Measurements from ENCODE around the gene C17orf50. TPM values are rescaled to one million over a fixed set of nuclear protein-coding genes. Genes with fewer than 3 reads are reported as not detected.
A peak's percentile ranks its signal among the peaks of the same experiment; 100 is the strongest.

C17orf50 gene
- total RNA-seq, 4 donors from 2014 or later = not detected

- ATAC-seq (ENCODE audit: low FRiP score) = no peak
- no peak for TF ChIP-seq CTCF (IDR thresholded peaks at IDR 0.05)
- no peak for DNase-seq (ENCODE audit: low spot score)
These were observed 20.3 kb downstream of the C17orf50 start for GRCh38 chr17:35780950-35781349.

- no peak for TF ChIP-seq CTCF (IDR thresholded peaks at IDR 0.05)
- DNase-seq (ENCODE audit: low spot score) (no peak), ATAC-seq (ENCODE audit: low FRiP score) (no peak)
These were observed 24.2 kb downstream of the C17orf50 start for GRCh38 chr17:35784895-35785294.

DNA sequence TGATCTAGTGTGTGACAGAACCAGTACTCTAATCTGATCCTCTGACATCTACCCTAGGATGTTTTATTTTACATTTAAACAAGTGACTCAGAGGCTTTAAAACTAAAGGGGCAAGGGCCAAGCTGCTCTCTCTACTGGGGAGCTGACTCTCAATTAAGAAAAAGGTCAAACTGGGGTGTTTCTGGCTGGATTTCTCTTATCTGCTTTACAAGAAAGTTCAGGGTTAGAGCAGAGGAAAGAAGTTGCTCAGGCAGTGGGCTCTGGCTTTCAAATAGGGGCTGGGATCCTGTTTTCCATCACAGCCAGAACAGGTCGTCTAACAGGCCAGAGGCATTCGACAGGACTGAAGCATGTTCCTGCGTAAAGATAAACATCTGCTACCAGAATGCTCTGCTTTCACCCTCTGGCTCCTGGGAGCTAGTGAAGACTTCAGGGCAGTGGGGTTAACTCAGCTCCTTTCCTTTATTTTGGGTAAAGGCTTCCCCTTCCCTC, 26.3 kb downstream of the C17orf50 start:
- DNase-seq (ENCODE audit: low spot score) (no peak), ATAC-seq (ENCODE audit: low FRiP score) (peak; percentile 47)
- TF ChIP-seq CTCF (IDR thresholded peaks at IDR 0.05) = no peak

DNA sequence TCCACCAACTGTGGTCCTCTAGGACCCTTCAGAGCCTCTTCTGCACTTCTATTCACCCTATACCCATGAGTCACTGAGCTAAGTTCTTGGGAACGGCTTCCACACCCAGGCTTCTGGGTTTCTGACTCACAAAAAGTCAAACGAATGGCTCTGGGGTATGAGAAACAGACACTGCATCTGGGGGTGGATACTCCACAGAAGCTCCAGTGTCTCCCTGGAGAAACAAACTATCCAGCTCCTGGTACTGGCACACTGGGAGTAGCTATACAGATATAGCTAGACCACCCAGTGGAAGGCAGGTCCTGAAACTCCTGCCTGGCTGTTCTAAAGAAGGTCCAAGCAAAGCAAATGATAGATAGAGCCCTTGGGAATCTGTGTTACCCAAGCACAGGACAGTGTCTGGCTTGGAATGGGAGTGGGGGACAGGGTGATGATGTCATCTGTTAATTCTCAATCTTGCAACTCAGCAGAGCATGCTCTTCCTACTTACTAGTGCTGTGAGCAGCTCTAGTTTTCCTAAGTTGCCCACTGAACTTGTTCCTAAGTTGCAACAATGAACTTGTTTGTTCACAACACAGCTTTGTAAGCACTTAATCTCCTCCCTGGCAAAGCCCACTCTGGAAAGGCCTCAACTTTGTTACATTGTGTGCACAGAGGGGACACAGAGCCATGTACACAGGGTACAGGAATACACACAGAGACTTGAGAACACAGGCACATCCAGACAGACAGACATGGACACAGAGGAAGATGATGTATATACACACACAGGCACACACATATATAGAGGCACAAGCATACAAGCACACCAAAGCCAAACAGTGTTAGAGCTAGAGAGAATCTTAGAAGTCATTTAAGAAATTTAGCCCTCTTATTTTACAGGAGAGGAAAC, 28.0 kb downstream of the C17orf50 start:
- DNase-seq (ENCODE audit: low spot score) (no peak), ATAC-seq (ENCODE audit: low FRiP score) (peak; percentile 90)
- no peak for TF ChIP-seq CTCF (IDR thresholded peaks at IDR 0.05)

DNA sequence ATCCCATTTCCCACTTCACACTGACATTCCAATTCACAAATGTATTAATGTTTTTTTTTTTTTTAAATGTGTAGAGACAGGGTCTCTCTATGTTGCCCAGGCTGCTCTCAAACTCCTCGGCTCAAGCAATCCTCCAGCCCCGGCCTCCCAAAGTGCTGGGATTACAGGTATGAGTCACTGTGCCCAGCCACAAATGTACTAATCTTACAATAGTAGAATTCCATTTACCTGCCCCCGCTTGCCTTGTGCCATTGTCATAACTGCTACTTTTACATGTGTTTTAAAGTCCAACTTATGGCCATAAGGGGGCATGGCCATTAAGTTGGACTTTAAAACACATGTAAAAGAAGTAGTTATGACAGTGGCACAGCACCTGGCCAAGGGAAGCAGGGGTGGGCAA, 30.2 kb downstream of the C17orf50 start:
- DNase-seq (ENCODE audit: low spot score) (no peak), ATAC-seq (ENCODE audit: low FRiP score) (no peak)

DNA sequence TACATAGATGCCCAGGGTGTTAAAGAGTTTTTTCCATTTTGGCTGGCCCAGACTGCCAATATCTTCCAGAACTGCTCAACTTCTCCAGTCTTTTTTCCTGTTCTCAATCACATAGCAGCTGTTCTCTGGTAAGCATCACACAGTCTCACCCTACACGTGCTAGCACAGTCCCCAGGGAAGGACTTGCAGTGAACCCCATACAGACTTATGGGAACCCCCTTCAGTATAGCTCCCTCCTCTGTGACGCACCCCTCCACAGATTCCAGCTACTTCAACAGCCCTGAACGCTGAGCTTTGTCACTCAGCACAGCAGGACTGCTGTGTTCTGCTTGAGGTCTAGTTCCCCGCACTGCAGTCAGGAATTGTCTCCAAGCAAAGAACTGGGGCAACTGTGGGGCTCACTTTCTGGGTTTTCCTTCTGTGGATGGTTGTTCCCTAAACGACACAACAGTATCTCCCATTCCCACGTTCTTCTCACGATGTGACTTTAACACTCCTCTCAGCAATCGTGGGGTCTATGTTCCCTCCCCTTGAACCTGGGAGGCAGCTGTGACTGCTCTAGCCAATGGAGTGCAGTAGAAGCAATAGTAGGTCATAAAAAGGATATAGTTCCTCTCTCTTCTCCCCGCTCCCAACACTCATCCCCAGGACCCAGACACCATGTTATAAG, 31.1 kb downstream of the C17orf50 start:
- ATAC-seq (ENCODE audit: low FRiP score) (no peak), DNase-seq (ENCODE audit: low spot score) (no peak)
- no peak for TF ChIP-seq CTCF (IDR thresholded peaks at IDR 0.05)

More for the DNA sequence above, 30.2 kb downstream of the C17orf50 start:
- no peak for TF ChIP-seq CTCF (IDR thresholded peaks at IDR 0.05)
